ENCODE measurements around the gene MTOR.

MTOR gene

GRCh38 chr1:11216074-11216473 is 46.3 kb downstream of the MTOR start:
- DNase-seq (ENCODE audit: low spot score), result no peak
- H3K9me3 Mint-ChIP-seq, result no peaks in the 10 kb centered on the region
- peaks cover 48% of the 10 kb centered on the region for H3K36me3 Mint-ChIP-seq (ENCODE audit: low read depth)
- H3K27me3 Mint-ChIP-seq (ENCODE audit: low read depth), result no peaks in the 10 kb centered on the region
- H3K4me1 Mint-ChIP-seq (ENCODE audit: low read depth), result no peaks in the 10 kb centered on the region
- H3K27ac Mint-ChIP-seq, result no peak overlapping the region
- no peak overlapping the region for H3K4me3 Mint-ChIP-seq

- H3K27ac Mint-ChIP-seq, result no peak overlapping the region
- no peaks in the 10 kb centered on the region for H3K9me3 Mint-ChIP-seq
- peaks cover 49% of the 10 kb centered on the region for H3K36me3 Mint-ChIP-seq (ENCODE audit: low read depth)
- H3K4me3 Mint-ChIP-seq, result no peak overlapping the region
- no peak for DNase-seq (ENCODE audit: low spot score)
- H3K4me1 Mint-ChIP-seq (ENCODE audit: low read depth), result no peaks in the 10 kb centered on the region
- H3K27me3 Mint-ChIP-seq (ENCODE audit: low read depth), result no peaks in the 10 kb centered on the region
These were observed 46.9 kb downstream of the MTOR start for GRCh38 chr1:11215381-11216005.

- Mint-ChIP-seq H3K4me1 (ENCODE audit: low read depth) (no peaks in the 10 kb centered on the region), H3K4me3 (no peak overlapping the region), H3K27ac (no peak overlapping the region), H3K9me3 (no peaks in the 10 kb centered on the region), H3K36me3 (ENCODE audit: low read depth) (peaks cover 48% of the 10 kb centered on the region), H3K27me3 (ENCODE audit: low read depth) (no peaks in the 10 kb centered on the region)
- DNase-seq (ENCODE audit: low spot score), result no peak
These were observed 47.5 kb downstream of the MTOR start for GRCh38 chr1:11214698-11215380.

GRCh38 chr1:11211925-11212587 is 50.3 kb downstream of the MTOR start:
- no peaks in the 10 kb centered on the region for H3K9me3 Mint-ChIP-seq
- no peak overlapping the region for H3K27ac Mint-ChIP-seq
- H3K4me3 Mint-ChIP-seq, result no peak overlapping the region
- DNase-seq (ENCODE audit: low spot score), result no peak
- H3K27me3 Mint-ChIP-seq (ENCODE audit: low read depth), result no peaks in the 10 kb centered on the region
- no peaks in the 10 kb centered on the region for H3K4me1 Mint-ChIP-seq (ENCODE audit: low read depth)
- peaks cover 46% of the 10 kb centered on the region for H3K36me3 Mint-ChIP-seq (ENCODE audit: low read depth)

GRCh38 chr1:11211461-11211860 is 50.9 kb downstream of the MTOR start:
- no peak overlapping the region for H3K4me3 Mint-ChIP-seq

GRCh38 chr1:11207898-11208611 is 54.3 kb downstream of the MTOR start:
- no peak for DNase-seq (ENCODE audit: low spot score)
- Mint-ChIP-seq H3K4me1 (ENCODE audit: low read depth) (no peaks in the 10 kb centered on the region), H3K36me3 (ENCODE audit: low read depth) (peaks cover 46% of the 10 kb centered on the region), H3K27me3 (ENCODE audit: low read depth) (no peaks in the 10 kb centered on the region), H3K4me3 (no peak overlapping the region), H3K9me3 (no peaks in the 10 kb centered on the region), H3K27ac (no peak overlapping the region)

More at GRCh38 chr1:11211461-11211860, 50.9 kb downstream of the MTOR start:
- peaks cover 42% of the 10 kb centered on the region for H3K36me3 Mint-ChIP-seq (ENCODE audit: low read depth)
- no peak for DNase-seq (ENCODE audit: low spot score)
- no peaks in the 10 kb centered on the region for H3K27me3 Mint-ChIP-seq (ENCODE audit: low read depth)
- H3K9me3 Mint-ChIP-seq, result no peaks in the 10 kb centered on the region
- H3K4me1 Mint-ChIP-seq (ENCODE audit: low read depth), result no peaks in the 10 kb centered on the region
- no peak overlapping the region for H3K27ac Mint-ChIP-seq

GRCh38 chr1:11204396-11205190 is 57.8 kb downstream of the MTOR start:
- Mint-ChIP-seq H3K27me3 (ENCODE audit: low read depth) (no peaks in the 10 kb centered on the region), H3K27ac (no peak overlapping the region), H3K4me3 (no peak overlapping the region), H3K4me1 (ENCODE audit: low read depth) (no peaks in the 10 kb centered on the region), H3K36me3 (ENCODE audit: low read depth) (peaks cover 31% of the 10 kb centered on the region), H3K9me3 (no peaks in the 10 kb centered on the region)
- no peak for DNase-seq (ENCODE audit: low spot score)

- Mint-ChIP-seq H3K27ac (no peak overlapping the region), H3K9me3 (no peaks in the 10 kb centered on the region), H3K27me3 (ENCODE audit: low read depth) (no peaks in the 10 kb centered on the region), H3K4me3 (no peak overlapping the region), H3K4me1 (ENCODE audit: low read depth) (no peaks in the 10 kb centered on the region), H3K36me3 (ENCODE audit: low read depth) (peaks cover 35% of the 10 kb centered on the region)
- no peak for DNase-seq (ENCODE audit: low spot score)
These were observed 63.3 kb downstream of the MTOR start for GRCh38 chr1:11198851-11199594.

GRCh38 chr1:11198257-11198656 is 64.1 kb downstream of the MTOR start:
- Mint-ChIP-seq H3K27me3 (ENCODE audit: low read depth) (no peaks in the 10 kb centered on the region), H3K4me3 (no peak overlapping the region), H3K9me3 (no peaks in the 10 kb centered on the region), H3K4me1 (ENCODE audit: low read depth) (no peaks in the 10 kb centered on the region), H3K36me3 (ENCODE audit: low read depth) (peaks cover 31% of the 10 kb centered on the region), H3K27ac (no peak overlapping the region)
- no peak for DNase-seq (ENCODE audit: low spot score)

GRCh38 chr1:11197359-11197758 is 65.0 kb downstream of the MTOR start:
- H3K27ac Mint-ChIP-seq, result no peak overlapping the region
- no peak for DNase-seq (ENCODE audit: low spot score)
- no peaks in the 10 kb centered on the region for H3K9me3 Mint-ChIP-seq
- H3K4me3 Mint-ChIP-seq, result no peak overlapping the region
- H3K36me3 Mint-ChIP-seq (ENCODE audit: low read depth), result peaks cover 34% of the 10 kb centered on the region
- no peaks in the 10 kb centered on the region for H3K4me1 Mint-ChIP-seq (ENCODE audit: low read depth)
- H3K27me3 Mint-ChIP-seq (ENCODE audit: low read depth), result no peaks in the 10 kb centered on the region

GRCh38 chr1:11196945-11197344 is 65.4 kb downstream of the MTOR start:
- no peak for DNase-seq (ENCODE audit: low spot score)
- Mint-ChIP-seq H3K36me3 (ENCODE audit: low read depth) (peaks cover 34% of the 10 kb centered on the region), H3K27ac (no peak overlapping the region)

GRCh38 chr1:11194407-11195176 is 67.8 kb downstream of the MTOR start:
- H3K4me1 Mint-ChIP-seq (ENCODE audit: low read depth), result no peaks in the 10 kb centered on the region
- H3K27me3 Mint-ChIP-seq (ENCODE audit: low read depth), result no peaks in the 10 kb centered on the region
- no peak overlapping the region for H3K4me3 Mint-ChIP-seq
- DNase-seq (ENCODE audit: low spot score), result no peak
- H3K9me3 Mint-ChIP-seq, result no peaks in the 10 kb centered on the region
- H3K27ac Mint-ChIP-seq, result no peak overlapping the region
- peaks cover 30% of the 10 kb centered on the region for H3K36me3 Mint-ChIP-seq (ENCODE audit: low read depth)

More at GRCh38 chr1:11196945-11197344, 65.4 kb downstream of the MTOR start:
- no peaks in the 10 kb centered on the region for H3K27me3 Mint-ChIP-seq (ENCODE audit: low read depth)
- no peak overlapping the region for H3K4me3 Mint-ChIP-seq
- no peaks in the 10 kb centered on the region for H3K9me3 Mint-ChIP-seq
- H3K4me1 Mint-ChIP-seq (ENCODE audit: low read depth), result no peaks in the 10 kb centered on the region
